Measurements from ENCODE around the gene ITGAD. TPM values are rescaled to one million over a fixed set of nuclear protein-coding genes. Genes with fewer than 3 reads are reported as not detected.

ITGAD gene
- polyA plus RNA-seq, 1 of the 3 experiments (the other 2 are of a cell fraction), result not detected

DNA sequence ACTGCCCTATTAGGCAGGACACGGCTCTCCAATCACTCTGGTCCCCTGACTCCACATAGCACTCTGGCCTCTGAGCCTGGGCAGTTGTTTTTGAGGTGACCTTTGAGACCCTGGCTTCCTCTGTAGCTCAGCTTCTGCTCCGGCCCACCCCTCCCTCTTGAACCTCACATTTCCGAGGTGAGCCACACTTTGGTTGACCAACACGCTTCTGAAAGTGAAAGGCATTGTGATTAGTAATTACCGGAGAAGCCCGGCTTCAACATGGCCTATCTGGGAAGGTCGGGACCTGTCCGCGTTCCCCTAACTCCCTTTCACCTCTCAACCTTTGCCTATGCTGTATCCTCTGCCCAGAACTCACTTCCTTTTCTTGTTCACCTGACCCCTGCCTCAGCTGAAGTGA is 48.4 kb upstream of the ITGAD start:
- no peaks in the 10 kb centered on the region for H3K4me1 ChIP-seq (ENCODE audit: control insufficient read depth in 1 of 2, insufficient read depth in 2 of 2, low read depth in 1 of 2, low read length in 1 of 2)
- no peak overlapping the region for H3K4me3 ChIP-seq (ENCODE audit: low read depth in 2 of 2, low read length in 1 of 2)
- no peaks in the 10 kb centered on the region for H3K36me3 ChIP-seq (replicated peaks in 1 of 2; ENCODE audit: control insufficient read depth in 1 of 2, insufficient read depth in 2 of 2, low read length in 1 of 2)
- ChIA-PET CTCF (no interaction called here), POLR2A (no interaction called here)
- no peaks in the 10 kb centered on the region for H3K79me2 ChIP-seq (ENCODE audit: insufficient read depth)
- H3K27ac ChIP-seq (ENCODE audit: low read depth in 2 of 2, low read length in 1 of 2), result no peak overlapping the region
- H3K9ac ChIP-seq, result no peak overlapping the region
- H3F3A ChIP-seq (replicated peaks; ENCODE audit: insufficient read depth), result no peaks in the 10 kb centered on the region
- no peaks in the 10 kb centered on the region for H4K20me1 ChIP-seq (ENCODE audit: insufficient read depth)
- WGBS (ENCODE audit: low lambda C conversion rate), result 15% methylated on average over 9 of the region's 9 CpGs
- TF ChIP-seq, protein P1, sequence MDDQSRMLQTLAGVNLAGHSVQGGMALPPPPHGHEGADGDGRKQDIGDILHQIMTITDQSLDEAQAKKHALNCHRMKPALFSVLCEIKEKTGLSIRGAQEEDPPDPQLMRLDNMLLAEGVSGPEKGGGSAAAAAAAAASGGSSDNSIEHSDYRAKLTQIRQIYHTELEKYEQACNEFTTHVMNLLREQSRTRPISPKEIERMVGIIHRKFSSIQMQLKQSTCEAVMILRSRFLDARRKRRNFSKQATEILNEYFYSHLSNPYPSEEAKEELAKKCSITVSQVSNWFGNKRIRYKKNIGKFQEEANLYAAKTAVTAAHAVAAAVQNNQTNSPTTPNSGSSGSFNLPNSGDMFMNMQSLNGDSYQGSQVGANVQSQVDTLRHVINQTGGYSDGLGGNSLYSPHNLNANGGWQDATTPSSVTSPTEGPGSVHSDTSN (IDR thresholded peaks at IDR 0.05), result no peak
- no peak for TF ChIP-seq FOXM1 (IDR thresholded peaks at IDR 0.05; ENCODE audit: low read depth)
- no peak for DNase-seq
- no peaks in the 10 kb centered on the region for H3K9me2 ChIP-seq
- H2AFZ ChIP-seq (ENCODE audit: low read depth), result no peak overlapping the region
- no peaks in the 10 kb centered on the region for H3K9me3 ChIP-seq
- peaks cover 10% of the 10 kb centered on the region for H3K27me3 ChIP-seq (ENCODE audit: insufficient read depth)
- no peak overlapping the region for H3K4me2 ChIP-seq

DNA sequence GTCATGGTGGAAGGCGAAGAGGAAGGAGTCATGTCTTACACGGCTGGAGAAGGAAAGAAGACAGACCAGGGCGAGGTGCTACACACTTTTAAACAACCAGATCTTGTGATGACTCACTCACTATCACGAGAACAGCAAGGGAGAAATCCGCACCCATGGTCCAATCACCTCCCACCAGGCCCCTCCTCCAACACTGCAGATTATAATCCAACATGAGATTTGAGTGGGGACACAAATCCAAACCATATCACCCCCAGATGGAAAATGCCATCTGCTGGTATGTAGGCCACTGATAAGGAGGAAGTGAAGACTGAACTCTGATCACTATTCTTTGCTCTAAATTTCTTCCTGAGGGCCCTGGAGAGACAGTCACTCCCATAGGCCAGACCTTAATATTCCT is 45.7 kb upstream of the ITGAD start:
- Histone ChIP-seq H3K9ac (no peak overlapping the region), H3K36me3 (replicated peaks in 1 of 2; ENCODE audit: control insufficient read depth in 1 of 2, insufficient read depth in 2 of 2, low read length in 1 of 2) (no peaks in the 10 kb centered on the region), H3K27me3 (ENCODE audit: insufficient read depth) (peaks cover 24% of the 10 kb centered on the region), H3K9me2 (no peaks in the 10 kb centered on the region), H3K4me3 (ENCODE audit: low read depth in 2 of 2, low read length in 1 of 2) (no peak overlapping the region), H3K9me3 (no peaks in the 10 kb centered on the region), H3F3A (replicated peaks; ENCODE audit: insufficient read depth) (no peaks in the 10 kb centered on the region), H2AFZ (ENCODE audit: low read depth) (no peak overlapping the region), H3K4me2 (no peak overlapping the region), H3K79me2 (ENCODE audit: insufficient read depth) (no peaks in the 10 kb centered on the region), H3K27ac (ENCODE audit: low read depth in 2 of 2, low read length in 1 of 2) (no peak overlapping the region), H3K4me1 (ENCODE audit: control insufficient read depth in 1 of 2, insufficient read depth in 2 of 2, low read depth in 1 of 2, low read length in 1 of 2) (no peaks in the 10 kb centered on the region), H4K20me1 (ENCODE audit: insufficient read depth) (no peaks in the 10 kb centered on the region)
- ChIA-PET POLR2A (no interaction called here), CTCF (no interaction called here)
- 0% methylated on average over 5 of the region's 5 CpGs for WGBS (ENCODE audit: low lambda C conversion rate)
- DNase-seq, result no peak
- TF ChIP-seq, protein P2, sequence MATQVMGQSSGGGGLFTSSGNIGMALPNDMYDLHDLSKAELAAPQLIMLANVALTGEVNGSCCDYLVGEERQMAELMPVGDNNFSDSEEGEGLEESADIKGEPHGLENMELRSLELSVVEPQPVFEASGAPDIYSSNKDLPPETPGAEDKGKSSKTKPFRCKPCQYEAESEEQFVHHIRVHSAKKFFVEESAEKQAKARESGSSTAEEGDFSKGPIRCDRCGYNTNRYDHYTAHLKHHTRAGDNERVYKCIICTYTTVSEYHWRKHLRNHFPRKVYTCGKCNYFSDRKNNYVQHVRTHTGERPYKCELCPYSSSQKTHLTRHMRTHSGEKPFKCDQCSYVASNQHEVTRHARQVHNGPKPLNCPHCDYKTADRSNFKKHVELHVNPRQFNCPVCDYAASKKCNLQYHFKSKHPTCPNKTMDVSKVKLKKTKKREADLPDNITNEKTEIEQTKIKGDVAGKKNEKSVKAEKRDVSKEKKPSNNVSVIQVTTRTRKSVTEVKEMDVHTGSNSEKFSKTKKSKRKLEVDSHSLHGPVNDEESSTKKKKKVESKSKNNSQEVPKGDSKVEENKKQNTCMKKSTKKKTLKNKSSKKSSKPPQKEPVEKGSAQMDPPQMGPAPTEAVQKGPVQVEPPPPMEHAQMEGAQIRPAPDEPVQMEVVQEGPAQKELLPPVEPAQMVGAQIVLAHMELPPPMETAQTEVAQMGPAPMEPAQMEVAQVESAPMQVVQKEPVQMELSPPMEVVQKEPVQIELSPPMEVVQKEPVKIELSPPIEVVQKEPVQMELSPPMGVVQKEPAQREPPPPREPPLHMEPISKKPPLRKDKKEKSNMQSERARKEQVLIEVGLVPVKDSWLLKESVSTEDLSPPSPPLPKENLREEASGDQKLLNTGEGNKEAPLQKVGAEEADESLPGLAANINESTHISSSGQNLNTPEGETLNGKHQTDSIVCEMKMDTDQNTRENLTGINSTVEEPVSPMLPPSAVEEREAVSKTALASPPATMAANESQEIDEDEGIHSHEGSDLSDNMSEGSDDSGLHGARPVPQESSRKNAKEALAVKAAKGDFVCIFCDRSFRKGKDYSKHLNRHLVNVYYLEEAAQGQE (IDR thresholded peaks at IDR 0.05; ENCODE audit: low read depth, low read length), result no peak
- TF ChIP-seq, protein P3, sequence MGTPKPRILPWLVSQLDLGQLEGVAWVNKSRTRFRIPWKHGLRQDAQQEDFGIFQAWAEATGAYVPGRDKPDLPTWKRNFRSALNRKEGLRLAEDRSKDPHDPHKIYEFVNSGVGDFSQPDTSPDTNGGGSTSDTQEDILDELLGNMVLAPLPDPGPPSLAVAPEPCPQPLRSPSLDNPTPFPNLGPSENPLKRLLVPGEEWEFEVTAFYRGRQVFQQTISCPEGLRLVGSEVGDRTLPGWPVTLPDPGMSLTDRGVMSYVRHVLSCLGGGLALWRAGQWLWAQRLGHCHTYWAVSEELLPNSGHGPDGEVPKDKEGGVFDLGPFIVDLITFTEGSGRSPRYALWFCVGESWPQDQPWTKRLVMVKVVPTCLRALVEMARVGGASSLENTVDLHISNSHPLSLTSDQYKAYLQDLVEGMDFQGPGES (IDR thresholded peaks at IDR 0.05; ENCODE audit: low read depth, low read length), result no peak
- no peak for TF ChIP-seq SIN3A (IDR thresholded peaks at IDR 0.05; ENCODE audit: borderline replicate concordance, low read depth, low read length)
- no peak for TF ChIP-seq RXRA (IDR thresholded peaks at IDR 0.05; ENCODE audit: borderline replicate concordance, low read depth)

Data from SK-N-SH (cell line).